Upper lobe of left lung (tissue), 4 donors: ENCODE results near the gene CLDN19.

Source experiments
- CTCF ChIP-seq, 6 experiments: fragments of 450-650 bp in 4 of 6; fragments of 200-600 bp in 2 of 6; sonication (generic) in 2 of 6; IDR thresholded peaks; one replicate each; pipeline ENCODE4 v1.5.1; 2016 to 2019; ENCODE audit warnings: antibody characterized with exemption in 6 of 6
- POLR2A ChIP-seq, 4 donors: fragments of 450-650 bp; IDR thresholded peaks; one replicate each; pipeline ENCODE4 v1.5.1; 2016 to 2017; ENCODE audit warnings: antibody characterized with exemption in 4 of 4, mild to moderate bottlenecking in 2 of 4
- POLR2AphosphoS5 ChIP-seq, 2 donors: sonication (generic); formaldehyde crosslinking; IDR thresholded peaks; one replicate each; pipeline ENCODE4 v1.5.1; 2017; ENCODE audit warnings: antibody characterized with exemption in 2 of 2

- TF ChIP-seq CTCF (IDR thresholded peaks at IDR 0.05) (no peak), POLR2A (IDR thresholded peaks at IDR 0.05) (no peak), POLR2AphosphoS5 (IDR thresholded peaks at IDR 0.05) (no peak)
These were observed 19.1 kb upstream of the CLDN19 start for GRCh38 chr1:42759114-42759513.
